Muscle layer of colon (tissue), 2 donors: ENCODE measurements around the gene FOXF1.

ENCODE experiments used
- H3K27ac ChIP-seq: one replicate; pipeline ENCODE4 v1.7.0; 2013; ENCODE audit warnings: low read depth, mild to moderate bottlenecking, low read length, moderate library complexity
- H3K27me3 ChIP-seq, 2 donors: one replicate each; pipeline ENCODE4 v1.7.0; 2013; ENCODE audit warnings: low read length in 2 of 2, mild to moderate bottlenecking in 2 of 2; ENCODE audit not compliant: insufficient read depth in 2 of 2, control insufficient read depth in 1 of 2
- H3K36me3 ChIP-seq: one replicate; pipeline ENCODE4 v1.7.0; 2013; ENCODE audit warnings: mild to moderate bottlenecking, low read length; ENCODE audit not compliant: insufficient read depth
- H3K4me1 ChIP-seq: one replicate; pipeline ENCODE4 v1.7.0; 2013; ENCODE audit warnings: mild to moderate bottlenecking, low read length; ENCODE audit not compliant: insufficient read depth
- H3K4me3 ChIP-seq, 2 donors: one replicate each; pipeline ENCODE4 v1.7.0; 2013; ENCODE audit warnings: low read length in 2 of 2, low read depth in 1 of 2, mild to moderate bottlenecking in 1 of 2, moderate library complexity in 1 of 2
- H3K9ac ChIP-seq: one replicate; pipeline ENCODE4 v1.7.0; 2013; ENCODE audit warnings: low read length
- H3K9me3 ChIP-seq: one replicate; pipeline ENCODE4 v1.7.0; 2013; ENCODE audit warnings: mild to moderate bottlenecking, low read length
- donor health status: abdominal sarcoma.
- donor health status: Adenocarcinoma of cecum.

FOXF1 gene

DNA sequence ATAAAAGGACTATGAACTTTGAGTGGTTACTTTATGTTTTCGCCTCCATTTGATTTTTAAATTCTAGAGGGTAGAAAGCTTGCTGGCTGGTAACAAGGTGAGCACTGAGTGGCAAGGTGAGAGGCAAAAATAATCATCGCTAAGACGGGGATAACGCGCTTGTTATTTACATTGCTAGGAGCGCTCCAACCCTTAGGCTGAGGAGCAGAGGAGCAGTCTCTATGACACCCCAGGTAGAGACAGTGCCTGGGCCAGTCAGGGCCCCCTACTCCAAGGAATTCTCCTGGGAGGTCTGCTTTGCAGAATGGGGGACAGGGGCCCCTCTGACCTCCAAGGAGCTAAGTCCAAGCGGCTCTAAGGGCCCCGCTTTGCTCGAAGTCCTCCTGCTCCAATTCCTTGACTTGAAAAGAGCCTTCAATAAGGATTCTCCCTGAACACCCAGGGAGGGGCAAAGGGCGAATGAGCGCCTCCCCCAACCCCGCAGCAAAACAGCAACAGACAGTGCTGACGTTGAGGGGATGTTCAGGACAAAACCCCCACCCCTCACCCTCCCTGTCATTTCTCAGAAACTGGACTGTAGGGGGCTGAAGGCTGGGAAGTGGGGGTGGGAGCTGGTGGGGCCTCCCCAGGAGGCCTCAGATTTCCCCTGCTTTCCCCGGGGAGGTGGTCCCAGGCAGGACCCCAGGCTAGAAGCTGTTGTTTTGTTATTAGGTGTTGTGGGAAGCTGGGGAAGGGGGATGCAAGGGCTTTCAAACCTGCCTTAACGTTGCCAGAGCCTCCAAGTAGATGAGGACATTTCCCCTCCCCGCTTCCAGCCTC lies 10.2 kb upstream of the FOXF1 start:
- Histone ChIP-seq H3K36me3 (no peaks in the 10 kb centered on the region), H3K9me3 (no peaks in the 10 kb centered on the region), H3K27ac (peak overlapping the region; percentile 94), H3K9ac (peak overlapping the region; percentile 94), H3K4me1 (peaks cover 29% of the 10 kb centered on the region), H3K27me3 (peaks cover 5 to 8% of the 10 kb centered on the region in 2 donors), H3K4me3 (peak overlapping the region in 1 of 2 donors; percentile 95)

GRCh38 chr16:86500708-86501510 lies 9.4 kb upstream of the FOXF1 start:
- peak overlapping the region in 1 of 2 donors; percentile 95 for H3K4me3 ChIP-seq
- H3K27me3 ChIP-seq: peaks cover 5 to 8% of the 10 kb centered on the region in 2 donors
- peak overlapping the region; percentile 94 for H3K27ac ChIP-seq
- peak overlapping the region; percentile 94 for H3K9ac ChIP-seq
- H3K4me1 ChIP-seq: peaks cover 29% of the 10 kb centered on the region
- no peaks in the 10 kb centered on the region for H3K9me3 ChIP-seq
- no peaks in the 10 kb centered on the region for H3K36me3 ChIP-seq

- Histone ChIP-seq H3K4me3 (peak overlapping the region in 1 of 2 donors; percentile 95), H3K9me3 (no peaks in the 10 kb centered on the region), H3K9ac (peak overlapping the region; percentile 94), H3K27me3 (peaks cover 5 to 8% of the 10 kb centered on the region in 2 donors), H3K36me3 (no peaks in the 10 kb centered on the region), H3K4me1 (peaks cover 33% of the 10 kb centered on the region), H3K27ac (peak overlapping the region; percentile 94)
Observed at GRCh38 chr16:86501989-86502855, 8.1 kb upstream of the FOXF1 start.

GRCh38 chr16:86502856-86503748 lies 7.2 kb upstream of the FOXF1 start:
- Histone ChIP-seq H3K36me3 (no peaks in the 10 kb centered on the region), H3K27me3 (peaks cover 5 to 8% of the 10 kb centered on the region in 2 donors), H3K9ac (peak overlapping the region; percentile 94), H3K4me1 (peaks cover 33% of the 10 kb centered on the region), H3K4me3 (peak overlapping the region; percentile 28 to 95), H3K9me3 (no peaks in the 10 kb centered on the region), H3K27ac (peak overlapping the region; percentile 94)

DNA sequence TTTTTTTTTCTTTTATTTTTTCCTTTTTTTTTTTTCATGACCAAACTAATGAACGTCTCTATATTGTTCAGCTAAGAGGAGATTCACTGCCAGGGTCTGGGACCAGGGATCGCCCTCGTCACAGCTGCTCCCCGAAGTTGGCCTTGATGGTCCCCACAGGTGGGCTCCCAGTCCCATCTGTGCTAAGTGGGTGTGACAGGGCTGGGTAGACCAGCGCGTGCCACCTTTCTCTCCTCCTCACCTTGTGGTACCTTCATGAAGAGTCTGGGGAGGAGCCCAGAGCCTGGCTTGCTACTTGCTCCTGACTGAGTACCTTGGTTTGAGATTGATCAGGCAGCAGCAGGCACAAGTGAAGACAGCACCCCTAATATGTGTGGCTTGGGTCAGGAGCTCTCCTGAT lies 6.5 kb upstream of the FOXF1 start:
- Histone ChIP-seq H3K9me3 (no peaks in the 10 kb centered on the region), H3K27me3 (peaks cover 5 to 7% of the 10 kb centered on the region in 2 donors), H3K4me1 (peaks cover 33% of the 10 kb centered on the region), H3K4me3 (peak overlapping the region in 1 of 2 donors; percentile 79), H3K9ac (peak overlapping the region; percentile 94), H3K36me3 (no peaks in the 10 kb centered on the region), H3K27ac (peak overlapping the region; percentile 94)

- peak overlapping the region; percentile 94 for H3K9ac ChIP-seq
- no peaks in the 10 kb centered on the region for H3K36me3 ChIP-seq
- H3K27me3 ChIP-seq: peaks cover 5% of the 10 kb centered on the region in 2 donors
- no peaks in the 10 kb centered on the region for H3K9me3 ChIP-seq
- H3K4me1 ChIP-seq: peaks cover 33% of the 10 kb centered on the region
- peak overlapping the region; percentile 56 to 79 for H3K4me3 ChIP-seq
- H3K27ac ChIP-seq: peak overlapping the region; percentile 94
Observed at GRCh38 chr16:86504315-86505184, 5.8 kb upstream of the FOXF1 start.

DNA sequence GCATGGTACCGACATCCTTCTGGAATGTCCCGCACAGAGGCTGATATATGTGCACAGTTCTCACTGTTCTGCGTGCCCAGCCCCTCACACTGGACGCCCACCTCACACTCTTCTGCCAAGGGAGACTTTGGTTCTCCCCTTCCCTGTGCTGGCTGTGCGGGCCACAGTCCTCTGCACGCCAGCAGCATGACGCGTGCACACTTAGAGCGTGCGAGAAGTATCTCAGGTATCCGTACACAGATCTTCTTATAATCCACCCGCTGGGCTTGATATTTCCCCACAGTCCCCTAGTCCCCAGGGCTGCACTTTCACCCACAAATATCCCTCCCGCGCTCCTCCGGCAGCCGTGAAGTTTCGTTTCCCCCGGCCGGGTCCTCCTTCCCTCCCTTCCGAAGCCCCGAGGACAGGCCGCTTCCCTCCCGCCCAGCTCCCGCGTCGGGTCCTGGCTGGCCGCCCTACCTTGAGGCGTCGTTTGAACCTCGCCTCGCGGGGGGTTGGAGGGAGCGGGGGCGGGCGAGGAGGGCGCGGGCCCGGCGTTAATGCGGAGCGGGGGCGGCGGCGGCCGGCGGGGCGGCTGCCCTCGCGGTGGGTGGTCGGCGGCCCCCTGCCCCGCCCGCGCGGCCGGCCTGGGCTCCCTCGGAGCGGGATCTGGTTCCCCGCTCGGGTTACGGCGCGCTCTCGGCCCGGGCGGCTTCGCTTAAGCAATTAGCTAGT lies 5.0 kb upstream of the FOXF1 start:
- Histone ChIP-seq H3K4me3 (peak overlapping the region; percentile 91 to 95), H3K27me3 (peaks cover 5% of the 10 kb centered on the region in 2 donors), H3K27ac (peak overlapping the region; percentile 99), H3K9me3 (no peaks in the 10 kb centered on the region), H3K9ac (peak overlapping the region; percentile 94), H3K4me1 (peaks cover 32% of the 10 kb centered on the region), H3K36me3 (no peaks in the 10 kb centered on the region)

DNA sequence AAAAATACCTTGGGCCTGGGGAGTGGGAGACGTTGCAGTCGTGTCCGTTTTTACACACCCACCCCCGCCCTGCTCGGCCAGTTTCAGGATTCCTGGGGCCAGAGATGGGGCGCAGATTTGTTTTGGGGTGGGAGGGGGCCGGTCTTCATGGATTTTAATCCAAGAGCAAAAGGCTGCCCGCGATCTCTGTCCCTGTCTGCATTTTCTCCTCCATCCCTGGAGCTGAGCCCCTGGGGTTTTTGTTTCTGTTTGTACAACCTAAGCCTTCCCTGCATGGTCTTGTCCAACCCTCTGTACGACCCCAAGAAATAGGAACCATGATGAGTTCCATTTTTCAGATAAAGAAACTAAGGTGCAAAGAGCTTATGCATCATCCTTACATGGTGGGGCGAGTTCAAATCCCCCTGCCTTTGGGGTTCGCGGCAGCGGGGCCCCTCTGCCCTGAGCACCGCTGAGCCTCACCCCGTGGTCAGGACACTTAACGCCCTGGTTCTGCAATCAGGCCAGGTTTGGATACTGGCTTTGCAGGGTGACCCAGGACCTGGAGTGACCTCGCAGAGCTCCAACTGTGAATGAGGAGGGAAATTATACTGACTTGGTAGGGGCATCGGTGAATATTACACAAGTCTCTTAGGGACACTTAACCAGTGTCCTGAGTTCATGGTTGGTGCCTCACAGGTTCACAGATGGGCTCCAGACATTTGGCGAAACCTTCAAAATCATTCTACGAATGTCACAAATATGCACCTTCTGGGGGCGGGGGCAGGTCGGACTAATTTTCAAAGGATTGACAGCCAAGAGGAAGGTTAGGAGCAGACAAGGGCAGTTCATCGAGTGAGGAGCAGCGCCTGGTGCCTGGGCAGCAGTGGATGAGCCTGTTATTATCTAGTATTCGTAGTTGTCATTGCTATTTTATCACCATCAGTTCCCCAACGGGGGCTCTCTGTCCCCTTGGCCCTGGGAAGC lies 4.1 kb upstream of the FOXF1 start:
- H3K9me3 ChIP-seq: no peaks in the 10 kb centered on the region
- H3K4me1 ChIP-seq: peaks cover 23% of the 10 kb centered on the region
- peak overlapping the region; percentile 99 for H3K27ac ChIP-seq
- peak overlapping the region; percentile 91 to 95 for H3K4me3 ChIP-seq
- peaks cover 5% of the 10 kb centered on the region in 2 donors for H3K27me3 ChIP-seq
- H3K36me3 ChIP-seq: no peaks in the 10 kb centered on the region
- peak overlapping the region; percentile 67 for H3K9ac ChIP-seq
